CD4-positive, alpha-beta T cell treated with Interleukin-6 at 100 ng/mL for 8 hours (primary cell): ENCODE measurements around the gene RHBDD3.

Experiments
- DNase-seq: peaks from one replicate; pipeline ENCODE4 v3.0.0-alpha.2; 2020; ENCODE audit warnings: mixed read lengths, low spot score

RHBDD3 gene

GRCh38 chr22:29269230-29269604, 1.4 kb upstream of the RHBDD3 start:
- no peak for DNase-seq

- no peak for DNase-seq
Measured at GRCh38 chr22:29268511-29269229, 889 bp upstream of the RHBDD3 start.

- no peak for DNase-seq
Measured at GRCh38 chr22:29267462-29267857, 321 bp downstream of the RHBDD3 start.

GRCh38 chr22:29266564-29267461, 968 bp downstream of the RHBDD3 start:
- DNase-seq, result no peak

- DNase-seq, result no peak
Measured at GRCh38 chr22:29265929-29266328, 1.9 kb downstream of the RHBDD3 start.

- no peak for DNase-seq
Measured at GRCh38 chr22:29265305-29265704, 2.5 kb downstream of the RHBDD3 start.

GRCh38 chr22:29263791-29264276, 3.9 kb downstream of the RHBDD3 start:
- DNase-seq, result no peak

- no peak for DNase-seq
Measured at GRCh38 chr22:29260601-29261315, 7.0 kb downstream of the RHBDD3 start.

GRCh38 chr22:29260031-29260560, 7.7 kb downstream of the RHBDD3 start:
- no peak for DNase-seq

- no peak for DNase-seq
Measured at GRCh38 chr22:29259253-29259899, 8.4 kb downstream of the RHBDD3 start.

- DNase-seq, result no peak
Measured at GRCh38 chr22:29258407-29259252, 9.2 kb downstream of the RHBDD3 start.

GRCh38 chr22:29257751-29258181, 10.0 kb downstream of the RHBDD3 start:
- DNase-seq, result no peak

GRCh38 chr22:29256606-29257325, 11.0 kb downstream of the RHBDD3 start:
- no peak for DNase-seq

- no peak for DNase-seq
Measured at GRCh38 chr22:29255064-29255621, 12.6 kb downstream of the RHBDD3 start.

- DNase-seq, result no peak
Measured at GRCh38 chr22:29254286-29254660, 13.5 kb downstream of the RHBDD3 start.

- no peak for DNase-seq
Measured at GRCh38 chr22:29253561-29254285, 14.1 kb downstream of the RHBDD3 start.

- DNase-seq, result no peak
Measured at GRCh38 chr22:29251981-29252911, 15.5 kb downstream of the RHBDD3 start.

- no peak for DNase-seq
Measured at GRCh38 chr22:29251265-29251664, 16.5 kb downstream of the RHBDD3 start.
